Loucy (cell line): ENCODE data around the gene IFI35.

ENCODE experiments used
- H2AFZ ChIP-seq: fragments of 200-600 bp; sonication (generic); 2 replicates; pipeline ENCODE4 v1.6.0; 2016; ENCODE audit warnings: antibody characterized with exemption, mild to moderate bottlenecking, low read length, moderate library complexity
- H3F3A ChIP-seq: fragments of 200-600 bp; 2 replicates; pipeline ENCODE4 v1.6.0; 2016; ENCODE audit warnings: antibody characterized with exemption, low read depth, mild to moderate bottlenecking
- H3K27me3 ChIP-seq: fragments of 200-600 bp; sonication (generic); 2 replicates; pipeline ENCODE4 v1.6.1; 2014; ENCODE audit warnings: low read length, mild to moderate bottlenecking; ENCODE audit not compliant: insufficient read depth, poor library complexity, severe bottlenecking
- H3K36me3 ChIP-seq: fragments of 200-600 bp; sonication (generic); 2 replicates; pipeline ENCODE4 v1.6.1; 2016; ENCODE audit warnings: low read length; ENCODE audit not compliant: insufficient read depth
- H3K4me1 ChIP-seq: fragments of 200-600 bp; sonication (generic); 2 replicates; pipeline ENCODE4 v1.5.1; 2014; ENCODE audit warnings: low read length, mild to moderate bottlenecking; ENCODE audit not compliant: insufficient read depth, poor library complexity, severe bottlenecking
- H3K4me2 ChIP-seq: fragments of 200-600 bp; sonication (generic); 2 replicates; pipeline ENCODE4 v1.6.0; 2014; ENCODE audit warnings: antibody characterized with exemption, low read length, low read depth, mild to moderate bottlenecking; ENCODE audit not compliant: poor library complexity, severe bottlenecking
- H3K4me3 ChIP-seq: fragments of 200-600 bp; sonication (generic); 2 replicates; pipeline ENCODE4 v1.5.1; 2014; ENCODE audit warnings: low read length, mild to moderate bottlenecking, mixed read lengths; ENCODE audit not compliant: poor library complexity, severe bottlenecking
- H3K79me2 ChIP-seq: fragments of 200-600 bp; sonication (generic); 2 replicates; pipeline ENCODE4 v1.6.1; 2014; ENCODE audit warnings: low read length; ENCODE audit not compliant: insufficient read depth
- H3K9ac ChIP-seq: fragments of 200-600 bp; sonication (generic); 2 replicates; pipeline ENCODE4 v1.6.0; 2014; ENCODE audit warnings: mild to moderate bottlenecking, low read depth, low read length, moderate library complexity; ENCODE audit not compliant: poor library complexity, severe bottlenecking
- H3K9me2 ChIP-seq: fragments of 200-600 bp; sonication (generic); replicated peaks from 2 replicates; pipeline ENCODE4 v1.6.1; 2016; ENCODE audit warnings: low read depth, low read length, mixed read lengths
- H3K9me3 ChIP-seq: fragments of 200-600 bp; sonication (generic); 2 replicates; pipeline ENCODE4 v1.6.1; 2014; ENCODE audit warnings: mild to moderate bottlenecking, antibody characterized with exemption, low read length, low read depth; ENCODE audit not compliant: insufficient read depth
- H4K20me1 ChIP-seq: fragments of 200-600 bp; sonication (generic); 2 replicates; pipeline ENCODE4 v1.6.0; 2014; ENCODE audit warnings: antibody characterized with exemption, low read length, mild to moderate bottlenecking; ENCODE audit not compliant: insufficient read depth, poor library complexity, severe bottlenecking
- EZH2phosphoT487 ChIP-seq: fragments of 200-600 bp; IDR thresholded peaks from 2 replicates; pipeline ENCODE4 v1.6.1; 2018; ENCODE audit warnings: antibody characterized with exemption, mild to moderate bottlenecking, moderate library complexity, borderline replicate concordance
- TF ChIP-seq, protein P1 (sequence below): fragments of 200-600 bp; sonication (generic); conservative IDR thresholded peaks from 2 replicates; pipeline ENCODE4 v1.5.1; 2014; ENCODE audit warnings: mild to moderate bottlenecking, antibody characterized with exemption, low read length

IFI35 gene

DNA sequence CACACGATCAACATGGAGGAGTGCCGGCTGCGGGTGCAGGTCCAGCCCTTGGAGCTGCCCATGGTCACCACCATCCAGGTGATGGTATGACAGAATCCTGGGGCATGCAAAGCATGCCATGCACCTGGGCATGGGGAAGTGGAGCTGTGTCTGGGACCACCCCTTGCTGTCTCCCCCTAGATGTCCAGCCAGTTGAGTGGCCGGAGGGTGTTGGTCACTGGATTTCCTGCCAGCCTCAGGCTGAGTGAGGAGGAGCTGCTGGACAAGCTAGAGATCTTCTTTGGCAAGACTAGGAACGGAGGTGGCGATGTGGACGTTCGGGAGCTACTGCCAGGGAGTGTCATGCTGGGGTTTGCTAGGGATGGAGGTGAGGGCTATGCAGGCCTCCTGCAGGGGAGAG, 6.7 kb downstream of the IFI35 start:
- Histone ChIP-seq H3K9me2 (no peaks in the 10 kb centered on the region), H3K9ac (no peak overlapping the region), H3K4me3 (no peak overlapping the region), H3K9me3 (no peaks in the 10 kb centered on the region), H3K36me3 (peaks cover 27% of the 10 kb centered on the region; the same call in 1 of the 2 replicates), H3K79me2 (peaks cover 12% of the 10 kb centered on the region; the same call in 1 of the 2 replicates), H2AFZ (no peak overlapping the region), H3K4me2 (no peak overlapping the region), H3K4me1 (peaks cover 3% of the 10 kb centered on the region), H4K20me1 (no peaks in the 10 kb centered on the region), H3F3A (no peaks in the 10 kb centered on the region), H3K27me3 (no peaks in the 10 kb centered on the region)
- TF ChIP-seq, protein P1, sequence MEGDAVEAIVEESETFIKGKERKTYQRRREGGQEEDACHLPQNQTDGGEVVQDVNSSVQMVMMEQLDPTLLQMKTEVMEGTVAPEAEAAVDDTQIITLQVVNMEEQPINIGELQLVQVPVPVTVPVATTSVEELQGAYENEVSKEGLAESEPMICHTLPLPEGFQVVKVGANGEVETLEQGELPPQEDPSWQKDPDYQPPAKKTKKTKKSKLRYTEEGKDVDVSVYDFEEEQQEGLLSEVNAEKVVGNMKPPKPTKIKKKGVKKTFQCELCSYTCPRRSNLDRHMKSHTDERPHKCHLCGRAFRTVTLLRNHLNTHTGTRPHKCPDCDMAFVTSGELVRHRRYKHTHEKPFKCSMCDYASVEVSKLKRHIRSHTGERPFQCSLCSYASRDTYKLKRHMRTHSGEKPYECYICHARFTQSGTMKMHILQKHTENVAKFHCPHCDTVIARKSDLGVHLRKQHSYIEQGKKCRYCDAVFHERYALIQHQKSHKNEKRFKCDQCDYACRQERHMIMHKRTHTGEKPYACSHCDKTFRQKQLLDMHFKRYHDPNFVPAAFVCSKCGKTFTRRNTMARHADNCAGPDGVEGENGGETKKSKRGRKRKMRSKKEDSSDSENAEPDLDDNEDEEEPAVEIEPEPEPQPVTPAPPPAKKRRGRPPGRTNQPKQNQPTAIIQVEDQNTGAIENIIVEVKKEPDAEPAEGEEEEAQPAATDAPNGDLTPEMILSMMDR = no peak
- TF ChIP-seq EZH2phosphoT487 = no peak

DNA sequence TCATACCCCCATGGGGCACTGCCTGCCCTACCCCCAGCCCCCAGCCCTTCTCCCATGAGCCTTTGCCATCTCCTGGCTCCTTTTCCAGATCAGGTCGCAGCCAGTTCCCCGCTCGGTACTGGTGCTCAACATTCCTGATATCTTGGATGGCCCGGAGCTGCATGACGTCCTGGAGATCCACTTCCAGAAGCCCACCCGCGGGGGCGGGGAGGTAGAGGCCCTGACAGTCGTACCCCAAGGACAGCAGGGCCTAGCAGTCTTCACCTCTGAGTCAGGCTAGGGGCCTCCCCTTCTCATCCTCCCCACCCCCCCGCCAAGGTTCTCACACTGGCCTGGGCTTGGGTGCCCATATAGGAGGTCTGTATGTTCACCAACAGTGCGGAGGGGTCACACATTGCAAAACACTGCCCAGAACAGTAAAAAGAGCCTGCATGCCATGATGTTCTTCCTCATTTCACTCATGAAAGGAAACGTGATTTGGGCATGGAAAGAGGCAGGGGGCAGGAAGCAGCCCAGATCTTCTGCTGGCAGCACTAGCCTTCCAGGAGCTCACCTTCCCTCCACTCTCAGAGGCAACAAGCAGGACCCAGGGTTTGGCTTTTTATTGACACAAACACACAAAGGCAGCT, 7.5 kb downstream of the IFI35 start:
- Histone ChIP-seq H3K9me3 (no peaks in the 10 kb centered on the region), H3K9me2 (no peaks in the 10 kb centered on the region), H3K79me2 (peaks cover 20% of the 10 kb centered on the region; the same call in 1 of the 2 replicates), H3K27me3 (no peaks in the 10 kb centered on the region), H3K9ac (no peak overlapping the region), H3K36me3 (peaks cover 27% of the 10 kb centered on the region; the same call in 1 of the 2 replicates), H2AFZ (no peak overlapping the region), H3F3A (no peaks in the 10 kb centered on the region), H3K4me2 (no peak overlapping the region), H3K4me1 (peaks cover 12% of the 10 kb centered on the region), H4K20me1 (peaks cover 7% of the 10 kb centered on the region), H3K4me3 (no peak overlapping the region)
- no peak for TF ChIP-seq EZH2phosphoT487
- TF ChIP-seq, protein P1 = no peak

DNA sequence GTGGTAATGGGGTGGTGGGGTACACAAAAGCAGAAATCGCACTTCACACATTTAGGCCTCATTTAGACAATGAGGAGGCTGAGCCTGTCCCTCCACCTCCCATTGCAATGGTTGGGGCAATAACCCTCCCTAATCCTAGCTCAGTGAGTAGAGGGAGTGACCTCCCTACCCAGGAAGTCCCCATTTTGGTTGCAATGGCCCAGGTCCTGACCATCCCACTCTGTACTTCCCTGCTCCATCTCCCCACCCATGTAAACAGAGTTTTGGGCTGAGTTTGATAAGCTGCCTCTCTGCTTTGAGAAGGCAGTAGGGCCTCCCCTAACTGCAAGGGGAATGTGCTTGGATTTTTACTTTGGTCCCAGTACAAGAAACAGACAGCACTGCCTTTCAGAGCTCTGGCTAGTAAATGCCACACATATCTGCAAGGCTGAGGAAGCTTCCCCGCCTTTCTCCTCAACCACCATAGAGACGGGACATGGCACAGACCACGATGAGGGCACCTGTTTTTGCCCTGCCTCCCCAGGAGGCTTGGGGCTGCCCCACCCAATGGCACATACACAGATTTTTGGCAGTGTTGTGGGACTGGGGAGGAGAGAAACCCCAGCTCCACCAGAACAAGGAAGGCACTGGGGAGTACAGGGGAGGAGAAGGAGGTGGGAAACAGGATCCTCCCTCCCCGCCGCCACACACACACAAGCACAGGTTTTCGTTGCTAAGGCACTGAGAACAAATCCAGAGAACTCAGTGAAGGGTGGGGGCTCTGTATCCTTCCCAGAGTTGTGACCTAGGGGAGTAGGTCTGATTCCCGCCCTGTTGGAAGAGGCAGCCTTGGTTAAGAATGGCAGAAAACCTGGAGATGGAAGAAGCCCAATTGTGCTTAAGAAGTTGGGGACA, 8.3 kb downstream of the IFI35 start:
- no peaks in the 10 kb centered on the region for H3K9me2 ChIP-seq
- H3K9me3 ChIP-seq = no peaks in the 10 kb centered on the region
- H3K79me2 ChIP-seq = peaks cover 27% of the 10 kb centered on the region
- no peak overlapping the region for H3K4me2 ChIP-seq
- no peaks in the 10 kb centered on the region for H3K27me3 ChIP-seq
- H4K20me1 ChIP-seq = peaks cover 14% of the 10 kb centered on the region
- peaks cover 18% of the 10 kb centered on the region for H3K4me1 ChIP-seq
- H3K36me3 ChIP-seq = peaks cover 27% of the 10 kb centered on the region; the same call in 1 of the 2 replicates
- no peak overlapping the region for H3K9ac ChIP-seq
- no peak overlapping the region for H2AFZ ChIP-seq
- no peak overlapping the region for H3K4me3 ChIP-seq
- TF ChIP-seq EZH2phosphoT487 = no peak
- TF ChIP-seq, protein P1 = no peak
- H3F3A ChIP-seq = no peaks in the 10 kb centered on the region
